Measurements from ENCODE around the gene CCDC187. TPM values are rescaled to one million over a fixed set of nuclear protein-coding genes. Genes with fewer than 3 reads are reported as not detected.

CCDC187 gene
- total and polyA plus RNA-seq, 10 donors, result 0.03 to 0.20 (median 0.11) TPM; not detected in 2

DNA sequence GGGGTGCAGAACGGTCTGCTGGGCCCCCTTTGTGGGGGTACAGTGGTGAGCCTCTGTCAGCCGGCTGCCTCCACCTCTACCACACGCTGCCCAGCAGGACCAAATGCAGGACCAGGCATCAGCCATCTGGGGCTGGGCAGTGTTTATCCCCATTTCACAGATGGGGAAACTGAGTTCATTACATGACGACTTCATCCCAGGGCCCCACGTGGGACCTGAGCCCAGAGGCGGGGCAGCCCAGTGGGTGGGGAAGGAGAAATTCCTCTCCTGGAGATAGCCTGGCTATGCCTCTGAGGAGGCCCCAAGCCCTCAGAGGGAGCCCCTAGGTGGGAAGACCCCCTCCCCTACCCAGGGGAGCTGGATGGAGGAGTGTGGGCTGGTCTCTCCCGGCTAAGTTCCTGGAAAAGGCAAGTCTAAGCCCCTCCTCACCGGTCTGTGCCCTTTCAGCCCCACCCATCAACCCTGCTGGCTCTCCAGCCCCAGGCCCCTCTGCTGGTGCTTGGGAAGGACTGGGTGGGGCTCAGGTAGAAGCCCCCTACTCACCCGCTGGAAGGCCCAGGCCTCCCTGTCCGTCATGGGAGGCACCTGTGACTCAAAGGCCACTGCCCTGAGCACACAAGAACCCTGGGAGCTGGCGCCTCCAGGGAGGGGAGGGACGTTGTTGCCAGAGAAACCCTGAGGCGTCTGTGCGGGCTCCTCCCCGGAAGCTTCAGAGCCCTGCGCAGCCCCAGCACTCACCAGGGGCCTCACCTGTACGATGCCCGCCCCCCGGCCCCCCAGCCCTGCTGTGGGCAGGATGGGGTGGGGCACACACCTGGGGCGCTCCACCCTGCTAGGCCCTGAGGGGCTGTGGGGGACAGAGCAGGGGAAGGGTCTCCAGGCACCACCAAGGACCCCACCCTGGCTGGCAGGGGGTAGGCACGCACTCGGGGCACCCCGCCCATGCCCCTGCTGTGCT is 7.4 kb upstream of the CCDC187 start:
- TF ChIP-seq POLR2A (IDR thresholded peaks at IDR 0.05) (no peak), CTCF (IDR thresholded peaks at IDR 0.05 in 8 of 11, conservative IDR thresholded peaks at IDR 0.05 in 3 of 11) (no peak), POLR2AphosphoS5 (IDR thresholded peaks at IDR 0.05) (no peak)
- Histone ChIP-seq H3K4me3 (no peak overlapping the region), H3K4me1 (peaks cover 0 to 50% (median 18%) of the 10 kb centered on the region in 6 donors), H3K27me3 (replicated peaks in 1 of 7) (peaks cover 0 to 45% (median 7%) of the 10 kb centered on the region in 7 donors), H3K36me3 (no peaks in the 10 kb centered on the region), H3K9me3 (peaks cover 0 to 23% (median 13%) of the 10 kb centered on the region in 8 donors), H3K27ac (no peak overlapping the region)
- intact Hi-C loops (cut with DNase I; ENCODE audit: low total_unique reads), result no loop called here
- 48 to 64% (median 51%) methylated on average over 6 to 23 of the region's 23 CpGs for WGBS, 5 donors
- no peak for DNase-seq

DNA sequence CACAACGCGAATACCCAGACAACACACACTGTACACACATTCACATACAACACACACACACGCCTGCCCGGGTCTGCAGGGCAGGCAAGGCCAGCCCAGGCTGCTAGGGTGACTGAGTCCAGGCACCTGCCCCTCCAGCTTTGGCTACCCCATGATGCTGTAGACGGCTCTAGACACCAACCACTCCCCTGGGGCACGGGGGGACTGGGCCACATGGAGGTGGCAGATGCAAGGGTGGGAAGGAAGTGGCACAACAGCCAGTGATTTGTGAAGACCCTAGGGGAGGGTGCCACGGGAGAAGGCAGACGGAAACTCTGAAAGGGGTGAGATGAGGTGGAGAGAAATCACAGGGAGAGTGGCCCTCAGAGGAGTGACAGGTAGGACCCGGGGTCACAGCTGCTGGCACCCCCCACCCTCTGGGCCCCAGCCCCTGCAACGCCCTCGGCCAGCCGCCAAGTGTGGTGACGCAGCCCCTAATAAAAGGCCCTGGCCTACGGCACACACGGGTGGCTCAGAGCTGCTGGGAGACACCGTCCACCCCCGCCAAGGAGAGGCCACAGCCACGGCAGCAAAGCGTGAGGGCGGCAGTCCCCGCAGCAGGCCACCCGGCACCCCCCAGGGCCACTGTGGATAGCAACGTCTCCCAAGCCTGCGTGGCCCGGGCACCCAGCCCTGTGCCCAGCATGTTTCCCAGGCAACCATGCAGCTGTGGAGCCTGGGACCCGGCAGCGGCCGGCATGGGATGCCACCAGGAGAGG is 6.6 kb upstream of the CCDC187 start:
- TF ChIP-seq CTCF (IDR thresholded peaks at IDR 0.05 in 8 of 11, conservative IDR thresholded peaks at IDR 0.05 in 3 of 11) (no peak), POLR2A (IDR thresholded peaks at IDR 0.05) (no peak), POLR2AphosphoS5 (IDR thresholded peaks at IDR 0.05) (no peak)

GRCh38 chr9:136309806-136310220 is 5.9 kb upstream of the CCDC187 start:
- H3K4me3 ChIP-seq, result no peak overlapping the region
- peaks cover 0 to 60% (median 22%) of the 10 kb centered on the region in 6 donors for H3K4me1 ChIP-seq
- DNase-seq, result no peak
- no peak overlapping the region for H3K27ac ChIP-seq
- TF ChIP-seq CTCF (IDR thresholded peaks at IDR 0.05 in 8 of 11, conservative IDR thresholded peaks at IDR 0.05 in 3 of 11) (no peak), POLR2AphosphoS5 (IDR thresholded peaks at IDR 0.05) (no peak), POLR2A (IDR thresholded peaks at IDR 0.05) (no peak)
- H3K36me3 ChIP-seq, result no peaks in the 10 kb centered on the region
- intact Hi-C loops (cut with DNase I; ENCODE audit: low total_unique reads), result no loop called here
- WGBS, 5 donors, result 93 to 95% (median 94%) methylated on average over 5 of the region's 5 CpGs
- peaks cover 0 to 8% (median 6%) of the 10 kb centered on the region in 8 donors for H3K9me3 ChIP-seq
- H3K27me3 ChIP-seq (replicated peaks in 1 of 7), result peaks cover 0 to 60% (median 7%) of the 10 kb centered on the region in 7 donors

More for the DNA sequence above, 6.6 kb upstream of the CCDC187 start:
- H3K27me3 ChIP-seq (replicated peaks in 1 of 7), result peaks cover 0 to 54% (median 7%) of the 10 kb centered on the region in 7 donors
- no peaks in the 10 kb centered on the region for H3K36me3 ChIP-seq
- intact Hi-C loops (cut with DNase I; ENCODE audit: low total_unique reads), result no loop called here
- H3K4me1 ChIP-seq, result peaks cover 0 to 58% (median 22%) of the 10 kb centered on the region in 6 donors
- DNase-seq, result no peak
- H3K4me3 ChIP-seq, result no peak overlapping the region
- H3K9me3 ChIP-seq, result peaks cover 0 to 14% (median 11%) of the 10 kb centered on the region in 8 donors
- 31 to 51% (median 40%) methylated on average over 10 to 28 of the region's 28 CpGs for WGBS, 5 donors
- H3K27ac ChIP-seq, result no peak overlapping the region

Data from spleen (tissue), 11 donors.